22Rv1 (cell line): Measurements from ENCODE around the gene DNAH10.

Experiments used
- H3K27ac ChIP-seq: fragments of 450-650 bp; 2 replicates; pipeline ENCODE4 v1.5.1; 2017
- ZFX ChIP-seq: fragments of 450-650 bp; IDR thresholded peaks from 2 replicates; pipeline ENCODE4 v1.6.1; 2017; ENCODE audit warnings: antibody characterized with exemption, borderline replicate concordance
- TF ChIP-seq, protein P1 (sequence below): fragments of 450-650 bp; IDR thresholded peaks from 2 replicates; pipeline ENCODE4 v1.5.1; 2017; ENCODE audit warnings: mild to moderate bottlenecking

DNAH10 gene

DNA sequence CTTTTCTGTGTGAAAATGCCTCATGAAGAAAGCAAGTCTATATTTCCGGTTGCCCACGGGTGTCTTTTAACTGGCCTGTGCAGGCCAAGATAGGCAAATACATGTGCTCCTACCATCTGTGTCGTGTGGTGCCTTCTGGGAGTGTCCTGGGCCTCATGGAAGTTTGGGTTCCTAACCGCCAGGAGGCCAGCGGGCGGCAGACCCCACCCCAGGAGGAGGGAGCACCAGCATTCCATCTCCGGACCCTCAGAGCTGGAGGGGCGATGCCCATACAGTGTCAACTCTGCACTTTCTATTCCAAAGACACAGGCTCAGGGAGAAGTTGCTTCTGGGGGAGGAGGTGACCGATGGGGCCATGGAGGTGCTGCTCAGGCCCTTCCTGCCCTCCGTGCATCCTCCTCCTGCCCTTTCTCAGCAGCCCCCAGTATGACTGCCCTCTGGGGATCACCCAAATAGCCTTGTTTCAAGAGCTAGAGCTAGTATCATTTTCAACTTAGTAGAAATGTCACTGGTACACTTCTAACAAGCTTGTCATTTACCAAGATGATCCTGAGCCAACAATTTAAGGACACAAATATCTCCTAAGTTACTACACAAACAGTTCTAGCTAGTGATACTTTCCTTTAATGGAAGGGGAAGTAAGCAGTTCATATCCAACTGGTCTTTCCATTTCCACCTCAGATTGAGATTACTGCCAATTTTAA is 192.7 kb downstream of the DNAH10 start:
- H3K27ac ChIP-seq: no peak overlapping the region
- TF ChIP-seq, protein P1, sequence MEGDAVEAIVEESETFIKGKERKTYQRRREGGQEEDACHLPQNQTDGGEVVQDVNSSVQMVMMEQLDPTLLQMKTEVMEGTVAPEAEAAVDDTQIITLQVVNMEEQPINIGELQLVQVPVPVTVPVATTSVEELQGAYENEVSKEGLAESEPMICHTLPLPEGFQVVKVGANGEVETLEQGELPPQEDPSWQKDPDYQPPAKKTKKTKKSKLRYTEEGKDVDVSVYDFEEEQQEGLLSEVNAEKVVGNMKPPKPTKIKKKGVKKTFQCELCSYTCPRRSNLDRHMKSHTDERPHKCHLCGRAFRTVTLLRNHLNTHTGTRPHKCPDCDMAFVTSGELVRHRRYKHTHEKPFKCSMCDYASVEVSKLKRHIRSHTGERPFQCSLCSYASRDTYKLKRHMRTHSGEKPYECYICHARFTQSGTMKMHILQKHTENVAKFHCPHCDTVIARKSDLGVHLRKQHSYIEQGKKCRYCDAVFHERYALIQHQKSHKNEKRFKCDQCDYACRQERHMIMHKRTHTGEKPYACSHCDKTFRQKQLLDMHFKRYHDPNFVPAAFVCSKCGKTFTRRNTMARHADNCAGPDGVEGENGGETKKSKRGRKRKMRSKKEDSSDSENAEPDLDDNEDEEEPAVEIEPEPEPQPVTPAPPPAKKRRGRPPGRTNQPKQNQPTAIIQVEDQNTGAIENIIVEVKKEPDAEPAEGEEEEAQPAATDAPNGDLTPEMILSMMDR: no peak
- no peak for TF ChIP-seq ZFX

DNA sequence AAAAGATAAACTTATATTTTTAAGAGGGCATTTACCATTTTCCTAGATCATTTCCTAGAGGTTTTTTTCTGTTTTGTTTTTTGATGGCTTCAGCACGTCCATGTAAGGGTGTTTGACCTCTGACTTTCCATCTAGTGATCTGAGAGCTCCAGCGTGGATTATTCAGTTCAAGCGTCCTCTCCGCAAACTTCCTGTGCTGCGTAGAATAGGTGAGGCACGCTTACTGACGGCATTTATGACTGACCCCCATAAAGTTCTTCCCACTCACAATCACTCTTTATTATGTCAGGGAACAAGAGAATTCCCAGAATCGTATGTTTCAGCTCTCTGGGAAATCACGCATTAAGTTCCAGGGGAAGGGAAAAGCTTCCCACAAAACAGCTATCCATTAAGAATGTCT is 194.1 kb downstream of the DNAH10 start:
- no peak for TF ChIP-seq ZFX
- TF ChIP-seq, protein P1: no peak
- no peak overlapping the region for H3K27ac ChIP-seq

DNA sequence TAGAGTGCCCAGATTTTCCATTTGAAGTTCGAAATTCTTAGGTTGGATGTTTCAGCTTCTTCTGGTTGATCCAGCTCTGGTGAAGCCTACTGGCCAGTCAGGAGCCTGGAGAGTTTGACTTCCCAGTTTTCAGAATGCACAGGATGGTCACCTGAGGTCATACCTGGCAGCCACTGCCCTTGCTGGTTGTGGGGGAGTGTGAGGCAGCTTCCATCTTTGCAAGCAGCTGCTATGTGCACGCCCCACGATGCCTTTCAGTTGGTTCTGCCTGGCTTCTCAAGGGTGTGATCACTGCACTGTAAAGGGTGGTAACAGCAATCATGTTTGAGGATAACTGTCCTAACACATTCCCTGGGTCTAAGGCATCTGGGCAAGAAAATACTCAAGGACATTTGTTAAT is 195.1 kb downstream of the DNAH10 start:
- no peak overlapping the region for H3K27ac ChIP-seq
- TF ChIP-seq, protein P1: no peak
- TF ChIP-seq ZFX: no peak

GRCh38 chr12:123958462-123958861 is 196.4 kb downstream of the DNAH10 start:
- TF ChIP-seq ZFX: no peak
- TF ChIP-seq, protein P1: no peak
- H3K27ac ChIP-seq: no peak overlapping the region

DNA sequence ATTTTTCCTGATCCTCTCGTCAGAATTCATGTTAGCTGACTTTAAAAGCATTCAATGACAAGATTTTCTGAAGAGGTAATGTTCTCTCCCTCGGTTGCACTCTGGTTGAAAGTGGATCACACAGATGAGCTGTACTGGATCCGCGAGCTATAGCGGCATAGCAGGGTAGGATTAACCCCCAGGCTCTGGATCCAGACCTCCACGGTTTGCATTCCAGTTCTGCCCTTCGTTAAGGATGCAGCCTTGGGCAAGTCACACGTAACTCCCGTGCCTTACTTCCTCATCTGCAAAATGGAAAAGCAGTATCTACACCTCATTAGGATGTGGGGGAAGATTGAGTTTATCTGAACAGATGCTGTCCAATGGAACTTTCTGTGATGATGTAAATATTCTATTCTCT is 196.8 kb downstream of the DNAH10 start:
- TF ChIP-seq ZFX: no peak
- TF ChIP-seq, protein P1: no peak

GRCh38 chr12:123960029-123960735 is 198.1 kb downstream of the DNAH10 start:
- no peak overlapping the region for H3K27ac ChIP-seq
- TF ChIP-seq, protein P1: no peak
- TF ChIP-seq ZFX: no peak

More for the DNA sequence above, 196.8 kb downstream of the DNAH10 start:
- no peak overlapping the region for H3K27ac ChIP-seq

- no peak overlapping the region for H3K27ac ChIP-seq
- TF ChIP-seq, protein P1: no peak
- TF ChIP-seq ZFX: no peak
Measured at GRCh38 chr12:123960856-123961255, 198.8 kb downstream of the DNAH10 start.
